Measurements from ENCODE around the gene EPC1. TPM values are rescaled to one million over a fixed set of nuclear protein-coding genes. Genes with fewer than 3 reads are reported as not detected.

Gene EPC1
- total and polyA plus RNA-seq, 10 of the 15 experiments (the other 5 are each of a cell fraction or from before 2014, with no cell fraction given): 6.8 to 59.2 (median 19.4) TPM

- intact Hi-C loops (cut with micrococcal nuclease; ENCODE audit: unreplicated experiment): no loop called here
These were observed 121.0 kb downstream of the EPC1 start for GRCh38 chr10:32225976-32226375.

More at GRCh38 chr10:32225976-32226375, 121.0 kb downstream of the EPC1 start:
- Histone ChIP-seq H3K27me3 (replicated peaks in 1 of 2; ENCODE audit: control insufficient read depth in 2 of 2, insufficient read depth in 2 of 2, low read length in 1 of 2) (no peaks in the 10 kb centered on the region), H3K9ac (ENCODE audit: control insufficient read depth, insufficient read depth, low read length) (no peak overlapping the region), H3K4me2 (ENCODE audit: control insufficient read depth, insufficient read depth) (no peak overlapping the region), H3K79me2 (ENCODE audit: control insufficient read depth, insufficient read depth, low read length) (no peaks in the 10 kb centered on the region), H4K20me1 (ENCODE audit: control insufficient read depth, insufficient read depth) (no peaks in the 10 kb centered on the region), H3K27ac (ENCODE audit: control insufficient read depth, insufficient read depth) (no peak overlapping the region), H3K4me1 (ENCODE audit: control insufficient read depth, insufficient read depth, low read length) (no peaks in the 10 kb centered on the region), H3K4me3 (no peak overlapping the region), H3K36me3 (ENCODE audit: control insufficient read depth in 2 of 2, insufficient read depth in 2 of 2, low read length in 1 of 2) (no peaks in the 10 kb centered on the region), H3K9me3 (replicated peaks; ENCODE audit: control insufficient read depth, insufficient read depth, low read length) (peaks cover 2% of the 10 kb centered on the region; the same call in 2 of the 3 replicates), H2AFZ (ENCODE audit: control insufficient read depth, low read depth, low read length) (no peak overlapping the region)
- ChIA-PET POLR2A (no interaction called here), SMC1A (ENCODE audit: uncharacterized antibody, unreplicated experiment) (no interaction called here), RAD21 (ENCODE audit: unreplicated experiment) (no interaction called here), CTCF (no interaction called here)
- no peak for DNase-seq (ENCODE audit: low read depth, low spot score)
- ATAC-seq: no peak
- in situ Hi-C loops (cut with MboI): no loop called here
- no TSS peak for BruUV-seq (replicated peaks)
- no peak for FAIRE-seq
- TF ChIP-seq NFYB (IDR thresholded peaks at IDR 0.05; ENCODE audit: insufficient read depth, low read depth, low read length): no peak
- no peak for TF ChIP-seq SKIL (IDR thresholded peaks at IDR 0.05; ENCODE audit: low read depth, poor library complexity, severe bottlenecking)
- TF ChIP-seq CBFB (IDR thresholded peaks at IDR 0.05; ENCODE audit: low read depth): no peak
- TF ChIP-seq, protein P1, sequence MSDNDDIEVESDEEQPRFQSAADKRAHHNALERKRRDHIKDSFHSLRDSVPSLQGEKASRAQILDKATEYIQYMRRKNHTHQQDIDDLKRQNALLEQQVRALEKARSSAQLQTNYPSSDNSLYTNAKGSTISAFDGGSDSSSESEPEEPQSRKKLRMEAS (IDR thresholded peaks at IDR 0.05; ENCODE audit: low read depth, low read length): no peak
- TF ChIP-seq, protein P2, sequence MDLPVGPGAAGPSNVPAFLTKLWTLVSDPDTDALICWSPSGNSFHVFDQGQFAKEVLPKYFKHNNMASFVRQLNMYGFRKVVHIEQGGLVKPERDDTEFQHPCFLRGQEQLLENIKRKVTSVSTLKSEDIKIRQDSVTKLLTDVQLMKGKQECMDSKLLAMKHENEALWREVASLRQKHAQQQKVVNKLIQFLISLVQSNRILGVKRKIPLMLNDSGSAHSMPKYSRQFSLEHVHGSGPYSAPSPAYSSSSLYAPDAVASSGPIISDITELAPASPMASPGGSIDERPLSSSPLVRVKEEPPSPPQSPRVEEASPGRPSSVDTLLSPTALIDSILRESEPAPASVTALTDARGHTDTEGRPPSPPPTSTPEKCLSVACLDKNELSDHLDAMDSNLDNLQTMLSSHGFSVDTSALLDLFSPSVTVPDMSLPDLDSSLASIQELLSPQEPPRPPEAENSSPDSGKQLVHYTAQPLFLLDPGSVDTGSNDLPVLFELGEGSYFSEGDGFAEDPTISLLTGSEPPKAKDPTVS (IDR thresholded peaks at IDR 0.05; ENCODE audit: low read depth, low read length): no peak
- no peak for TF ChIP-seq CEBPB (IDR thresholded peaks at IDR 0.05; ENCODE audit: borderline replicate concordance in 1 of 2, low read depth in 2 of 2, low read length in 2 of 2)
- TF ChIP-seq HDAC6 (IDR thresholded peaks at IDR 0.05; ENCODE audit: unreplicated experiment): no peak
- TF ChIP-seq NR2C1 (IDR thresholded peaks at IDR 0.05): no peak
- TF ChIP-seq POLR2A (IDR thresholded peaks at IDR 0.05; ENCODE audit: low read depth, low read length): no peak
- no peak for TF ChIP-seq PRDM15 (CRISPR knock-in tag; IDR thresholded peaks at IDR 0.05)
- no peak for TF ChIP-seq ASH2L (IDR thresholded peaks at IDR 0.05; ENCODE audit: borderline replicate concordance, low read depth)
- TF ChIP-seq SREBF1 (IDR thresholded peaks at IDR 0.05; ENCODE audit: low read length): no peak
- 73% methylated on average over 8 of the region's 8 CpGs for WGBS (ENCODE audit: insufficient coverage, insufficient replicate concordance, low lambda C conversion rate, missing lambda C conversion rate)

All from GM12878 (cell line).